Measurements from ENCODE around the gene CASP12. TPM values are rescaled to one million over a fixed set of nuclear protein-coding genes. Genes with fewer than 3 reads are reported as not detected.

Gene CASP12
- total RNA-seq, 1 experiment from 2014 or later = not detected

GRCh38 chr11:104872393-104872792 is 25.9 kb downstream of the CASP12 start:
- Mint-ChIP-seq H3K27ac (ENCODE audit: low read depth, unreplicated experiment) (no peak overlapping the region), H3K27me3 (ENCODE audit: insufficient read depth, unreplicated experiment) (no peaks in the 10 kb centered on the region), H3K9me3 (ENCODE audit: unreplicated experiment) (no peaks in the 10 kb centered on the region), H3K36me3 (ENCODE audit: insufficient read depth, unreplicated experiment) (no peaks in the 10 kb centered on the region), H3K4me3 (ENCODE audit: unreplicated experiment) (no peak overlapping the region), H3K4me1 (ENCODE audit: insufficient read depth, unreplicated experiment) (no peaks in the 10 kb centered on the region)
- DNase-seq (ENCODE audit: unreplicated experiment) = no peak
- TF ChIP-seq CTCF (IDR thresholded peaks at IDR 0.05; ENCODE audit: unreplicated experiment) = no peak
- BruUV-seq (replicated peaks) = no TSS peak
- POLR2A ChIA-PET = interaction anchor here (0.6 kb wide), 2 partner anchors 364 to 566 kb away, joined by 3 read pairs; no protein-coding TSS in a partner anchor
- CTCF ChIA-PET = no interaction called here
- intact Hi-C loops (cut with micrococcal nuclease) = no loop called here

- CTCF ChIA-PET = no interaction called here
Measured at GRCh38 chr11:104870910-104871309, 27.4 kb downstream of the CASP12 start.

GRCh38 chr11:104866815-104867214 is 31.4 kb downstream of the CASP12 start:
- TF ChIP-seq CTCF (IDR thresholded peaks at IDR 0.05; ENCODE audit: unreplicated experiment) = no peak
- intact Hi-C loops (cut with micrococcal nuclease) = no loop called here
- ChIA-PET POLR2A (interaction anchor here (1.2 kb wide), 1 partner anchor 13 kb away, joined by 3 read pairs; no protein-coding TSS in a partner anchor), CTCF (interaction anchor here (0.6 kb wide), 1 partner anchor 313 kb away, joined by 3 read pairs; no protein-coding TSS in a partner anchor)
- no TSS peak for BruUV-seq (replicated peaks)
- Mint-ChIP-seq H3K36me3 (ENCODE audit: insufficient read depth, unreplicated experiment) (no peaks in the 10 kb centered on the region), H3K9me3 (ENCODE audit: unreplicated experiment) (no peaks in the 10 kb centered on the region), H3K4me3 (ENCODE audit: unreplicated experiment) (no peak overlapping the region), H3K27ac (ENCODE audit: low read depth, unreplicated experiment) (no peak overlapping the region), H3K4me1 (ENCODE audit: insufficient read depth, unreplicated experiment) (peaks cover 6% of the 10 kb centered on the region), H3K27me3 (ENCODE audit: insufficient read depth, unreplicated experiment) (no peaks in the 10 kb centered on the region)
- DNase-seq (ENCODE audit: unreplicated experiment) = no peak

More at GRCh38 chr11:104870910-104871309, 27.4 kb downstream of the CASP12 start:
- intact Hi-C loops (cut with micrococcal nuclease) = no loop called here
- Mint-ChIP-seq H3K27me3 (ENCODE audit: insufficient read depth, unreplicated experiment) (no peaks in the 10 kb centered on the region), H3K36me3 (ENCODE audit: insufficient read depth, unreplicated experiment) (no peaks in the 10 kb centered on the region), H3K27ac (ENCODE audit: low read depth, unreplicated experiment) (no peak overlapping the region), H3K4me3 (ENCODE audit: unreplicated experiment) (no peak overlapping the region), H3K9me3 (ENCODE audit: unreplicated experiment) (no peaks in the 10 kb centered on the region), H3K4me1 (ENCODE audit: insufficient read depth, unreplicated experiment) (peaks cover 6% of the 10 kb centered on the region)
- POLR2A ChIA-PET = interaction anchor here (0.7 kb wide), 1 partner anchor 8 kb away, joined by 3 read pairs; no protein-coding TSS in a partner anchor
- no peak for TF ChIP-seq CTCF (IDR thresholded peaks at IDR 0.05; ENCODE audit: unreplicated experiment)
- no TSS peak for BruUV-seq (replicated peaks)
- no peak for DNase-seq (ENCODE audit: unreplicated experiment)

DNA sequence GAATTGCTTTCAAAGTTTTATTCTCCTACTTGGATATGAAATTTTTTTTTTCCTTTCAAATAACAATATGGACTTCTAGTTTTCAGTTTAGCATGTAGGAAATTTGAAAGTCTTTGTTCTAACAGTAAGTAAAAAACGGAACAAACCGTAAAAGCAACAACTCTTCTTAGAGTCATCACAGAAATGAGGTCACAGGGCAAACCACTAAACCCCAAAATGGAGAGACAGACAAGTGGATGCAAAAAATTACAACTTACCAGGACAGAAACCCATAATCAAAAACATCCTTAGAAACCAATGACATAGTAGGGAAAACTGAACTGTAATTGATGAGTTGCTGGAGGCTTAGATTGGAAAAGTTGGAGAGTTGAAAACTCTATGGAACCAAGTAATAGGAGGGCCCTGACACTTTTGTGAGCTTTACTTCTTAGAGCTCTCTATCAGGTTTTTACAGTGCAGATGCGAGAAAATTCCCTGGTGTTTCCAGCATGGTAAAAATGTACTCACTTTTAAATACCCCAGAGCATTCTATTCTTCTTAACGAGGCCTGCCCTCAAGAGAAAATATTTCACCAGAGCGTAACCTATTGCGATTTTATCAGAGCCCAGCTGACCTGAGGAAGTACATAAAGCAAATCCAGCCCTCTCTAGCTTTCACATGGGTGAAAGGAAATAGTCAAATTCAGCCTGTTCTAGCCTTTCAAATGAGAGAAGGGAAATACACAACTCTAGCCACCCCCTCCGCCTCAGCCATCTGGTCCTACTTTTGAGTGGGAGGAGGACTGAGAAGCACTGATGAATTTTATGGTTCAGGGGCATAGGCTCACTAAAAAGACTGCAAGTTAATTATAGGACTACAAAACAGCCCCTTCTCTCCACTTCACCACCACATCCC is 39.1 kb downstream of the CASP12 start:
- POLR2A ChIA-PET = no interaction called here
- no peaks in the 10 kb centered on the region for H3K4me1 Mint-ChIP-seq (ENCODE audit: insufficient read depth, unreplicated experiment)
- BruUV-seq (replicated peaks) = no TSS peak
- no peaks in the 10 kb centered on the region for H3K36me3 Mint-ChIP-seq (ENCODE audit: insufficient read depth, unreplicated experiment)
- no peak for TF ChIP-seq CTCF (IDR thresholded peaks at IDR 0.05; ENCODE audit: unreplicated experiment)
- H3K27me3 Mint-ChIP-seq (ENCODE audit: insufficient read depth, unreplicated experiment) = no peaks in the 10 kb centered on the region
- no peaks in the 10 kb centered on the region for H3K9me3 Mint-ChIP-seq (ENCODE audit: unreplicated experiment)
- intact Hi-C loops (cut with micrococcal nuclease) = no loop called here
- H3K4me3 Mint-ChIP-seq (ENCODE audit: unreplicated experiment) = no peak overlapping the region
- DNase-seq (ENCODE audit: unreplicated experiment) = no peak
- CTCF ChIA-PET = interaction anchor here (1.0 kb wide), 1 partner anchor 19 kb away, joined by 3 read pairs; no protein-coding TSS in a partner anchor
- no peak overlapping the region for H3K27ac Mint-ChIP-seq (ENCODE audit: low read depth, unreplicated experiment)
